Measurements from ENCODE around the gene RBBP7. TPM values are rescaled to one million over a fixed set of nuclear protein-coding genes. Genes with fewer than 3 reads are reported as not detected.

The RBBP7 gene
- total RNA-seq, 3 donors from 2014 or later: 79.3 to 89.5 (median 86.4) TPM

- intact Hi-C loops (cut with DNase I; ENCODE audit: low total_unique reads): no loop called here
- Histone ChIP-seq H3K9me3 (no peaks in the 10 kb centered on the region), H3K4me1 (no peaks in the 10 kb centered on the region), H3K36me3 (no peaks in the 10 kb centered on the region), H3K4me3 (peak overlapping the region in 1 of 3 donors; percentile 49), H3K27me3 (peaks cover 0 to 48% of the 10 kb centered on the region in 2 donors), H3K27ac (peak overlapping the region; percentile 27 to 58)
- DNase-seq (ENCODE audit: low spot score in 2 of 2): no peak
- TF ChIP-seq POLR2AphosphoS5 (IDR thresholded peaks at IDR 0.05) (no peak), POLR2A (IDR thresholded peaks at IDR 0.05) (no peak)
- TF ChIP-seq, protein P1, sequence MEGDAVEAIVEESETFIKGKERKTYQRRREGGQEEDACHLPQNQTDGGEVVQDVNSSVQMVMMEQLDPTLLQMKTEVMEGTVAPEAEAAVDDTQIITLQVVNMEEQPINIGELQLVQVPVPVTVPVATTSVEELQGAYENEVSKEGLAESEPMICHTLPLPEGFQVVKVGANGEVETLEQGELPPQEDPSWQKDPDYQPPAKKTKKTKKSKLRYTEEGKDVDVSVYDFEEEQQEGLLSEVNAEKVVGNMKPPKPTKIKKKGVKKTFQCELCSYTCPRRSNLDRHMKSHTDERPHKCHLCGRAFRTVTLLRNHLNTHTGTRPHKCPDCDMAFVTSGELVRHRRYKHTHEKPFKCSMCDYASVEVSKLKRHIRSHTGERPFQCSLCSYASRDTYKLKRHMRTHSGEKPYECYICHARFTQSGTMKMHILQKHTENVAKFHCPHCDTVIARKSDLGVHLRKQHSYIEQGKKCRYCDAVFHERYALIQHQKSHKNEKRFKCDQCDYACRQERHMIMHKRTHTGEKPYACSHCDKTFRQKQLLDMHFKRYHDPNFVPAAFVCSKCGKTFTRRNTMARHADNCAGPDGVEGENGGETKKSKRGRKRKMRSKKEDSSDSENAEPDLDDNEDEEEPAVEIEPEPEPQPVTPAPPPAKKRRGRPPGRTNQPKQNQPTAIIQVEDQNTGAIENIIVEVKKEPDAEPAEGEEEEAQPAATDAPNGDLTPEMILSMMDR (IDR thresholded peaks at IDR 0.05): no peak
Measured at GRCh38 chrX:16883487-16883804, 13.3 kb upstream of the RBBP7 start.

DNA sequence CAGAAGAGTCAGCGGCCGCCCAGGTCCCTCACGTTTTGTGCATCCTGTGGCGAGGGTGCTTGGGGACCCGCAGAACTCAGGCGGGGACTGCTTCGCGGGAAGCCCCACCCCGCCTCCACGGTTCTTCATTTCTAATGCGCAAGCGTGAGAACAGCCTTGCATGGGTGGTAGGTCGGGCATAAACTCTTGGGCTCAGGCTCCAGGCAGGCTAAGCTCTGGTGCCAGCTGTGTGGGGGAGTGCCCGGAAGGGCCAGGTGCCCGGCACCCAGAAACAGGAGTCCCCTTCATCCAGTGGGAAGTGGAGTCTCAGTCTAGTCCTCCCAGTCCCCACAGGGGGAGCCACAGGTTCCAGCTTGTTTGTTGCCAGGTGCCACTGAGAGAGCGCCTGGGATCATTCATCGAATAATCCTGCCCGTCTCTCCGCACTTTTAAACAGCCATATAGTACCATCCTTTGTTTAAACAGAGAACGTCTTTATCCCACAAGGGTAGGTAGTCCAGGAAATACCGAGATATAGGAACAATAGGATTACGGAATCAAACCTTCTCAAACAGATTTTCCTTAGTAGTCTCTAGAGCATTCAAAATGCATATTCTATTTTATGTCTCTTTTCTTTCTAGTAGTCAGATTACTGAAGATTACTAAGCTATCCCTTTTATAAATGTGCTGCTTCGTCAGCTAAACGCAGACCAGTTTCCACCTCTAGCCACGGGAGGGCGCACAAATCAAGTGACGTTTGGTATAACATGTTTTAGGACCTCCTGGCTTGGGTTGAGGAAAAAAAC lies 12.7 kb upstream of the RBBP7 start:
- Histone ChIP-seq H3K4me3 (peak overlapping the region; percentile 35 to 61 (median 49)), H3K9me3 (no peaks in the 10 kb centered on the region), H3K36me3 (no peaks in the 10 kb centered on the region), H3K4me1 (no peaks in the 10 kb centered on the region), H3K27ac (peak overlapping the region; percentile 27 to 58), H3K27me3 (peaks cover 0 to 50% of the 10 kb centered on the region in 2 donors)
- no peak for TF ChIP-seq POLR2AphosphoS5 (IDR thresholded peaks at IDR 0.05)
- TF ChIP-seq, protein P1 (IDR thresholded peaks at IDR 0.05): peak; percentile 40 to 61 (median 42)
- intact Hi-C loops (cut with DNase I; ENCODE audit: low total_unique reads): no loop called here
- DNase-seq (ENCODE audit: low spot score in 2 of 2): peak; percentile 39 to 53

- TF ChIP-seq, protein P1 (IDR thresholded peaks at IDR 0.05): no peak
- TF ChIP-seq POLR2AphosphoS5 (IDR thresholded peaks at IDR 0.05) (no peak), POLR2A (IDR thresholded peaks at IDR 0.05) (no peak)
- Histone ChIP-seq H3K27me3 (peaks cover 0 to 44% of the 10 kb centered on the region in 2 donors), H3K4me3 (peak overlapping the region; percentile 35 to 61 (median 49)), H3K9me3 (no peaks in the 10 kb centered on the region), H3K4me1 (no peaks in the 10 kb centered on the region), H3K27ac (no peak overlapping the region), H3K36me3 (no peaks in the 10 kb centered on the region)
- DNase-seq (ENCODE audit: low spot score in 2 of 2): no peak
- intact Hi-C loops (cut with DNase I; ENCODE audit: low total_unique reads): no loop called here
Measured at GRCh38 chrX:16882169-16882568, 12.0 kb upstream of the RBBP7 start.

DNA sequence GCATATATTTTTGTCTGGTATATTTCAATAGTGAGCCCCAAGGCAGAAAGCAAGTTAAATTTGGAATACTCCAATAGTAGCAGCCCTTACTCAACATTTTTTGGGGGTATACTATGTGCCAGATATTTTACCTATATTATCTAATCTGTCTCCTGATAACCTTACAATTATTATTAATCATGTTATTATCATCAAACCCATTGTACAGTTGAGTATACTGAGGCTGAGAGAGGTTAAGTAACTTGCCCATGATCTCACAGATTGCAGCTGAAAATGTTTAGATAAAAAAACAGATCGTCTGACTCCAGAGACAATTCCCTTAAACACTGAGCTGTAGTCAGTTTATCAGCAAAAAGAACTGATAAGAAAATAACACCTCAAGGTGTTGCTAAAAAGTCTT lies 6.5 kb upstream of the RBBP7 start:
- Histone ChIP-seq H3K27ac (no peak overlapping the region), H3K36me3 (no peaks in the 10 kb centered on the region), H3K27me3 (peaks cover 0 to 48% of the 10 kb centered on the region in 2 donors), H3K4me1 (no peaks in the 10 kb centered on the region), H3K9me3 (no peaks in the 10 kb centered on the region), H3K4me3 (no peak overlapping the region)
- TF ChIP-seq POLR2A (IDR thresholded peaks at IDR 0.05) (no peak), POLR2AphosphoS5 (IDR thresholded peaks at IDR 0.05) (no peak)
- TF ChIP-seq, protein P1 (IDR thresholded peaks at IDR 0.05): no peak
- no peak for DNase-seq (ENCODE audit: low spot score in 2 of 2)
- intact Hi-C loops (cut with DNase I; ENCODE audit: low total_unique reads): no loop called here

DNA sequence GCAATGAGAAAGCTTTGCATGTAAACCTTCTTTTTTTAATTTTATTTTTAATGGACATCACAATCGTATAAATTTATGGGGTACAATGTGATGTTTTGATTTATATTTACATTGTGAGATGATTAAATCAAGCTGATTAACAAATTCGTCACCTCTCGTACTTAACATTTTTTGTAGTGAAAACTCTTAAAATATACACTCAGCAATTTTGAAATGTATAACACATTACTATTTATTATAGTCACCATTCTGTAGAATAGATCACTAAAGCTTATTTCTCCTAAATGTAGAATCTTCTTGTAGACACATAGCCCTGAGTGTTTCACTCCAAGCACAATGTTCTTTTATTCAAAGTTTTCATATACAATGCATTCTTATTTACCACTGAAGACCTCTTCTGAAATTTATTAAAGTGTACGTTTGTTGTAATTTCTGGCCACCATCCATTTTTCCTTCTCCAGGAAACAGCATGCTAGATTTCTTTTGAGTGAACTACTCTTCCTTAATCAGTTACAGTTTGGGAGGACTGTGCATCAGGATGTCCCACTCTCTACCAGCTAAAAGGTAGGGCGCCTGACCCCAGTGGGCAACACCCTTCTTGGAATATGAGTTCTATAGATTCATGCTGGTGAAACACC lies 4.4 kb upstream of the RBBP7 start:
- intact Hi-C loops (cut with DNase I; ENCODE audit: low total_unique reads): no loop called here
- DNase-seq (ENCODE audit: low spot score in 2 of 2): no peak
- Histone ChIP-seq H3K4me3 (no peak overlapping the region), H3K27ac (no peak overlapping the region), H3K9me3 (no peaks in the 10 kb centered on the region), H3K4me1 (no peaks in the 10 kb centered on the region), H3K27me3 (peaks cover 0 to 47% of the 10 kb centered on the region in 2 donors), H3K36me3 (no peaks in the 10 kb centered on the region)
- TF ChIP-seq, protein P1 (IDR thresholded peaks at IDR 0.05): no peak
- TF ChIP-seq POLR2AphosphoS5 (IDR thresholded peaks at IDR 0.05) (no peak), POLR2A (IDR thresholded peaks at IDR 0.05) (no peak)
